Testis (tissue), 3 donors: ENCODE measurements around the gene KDM4C. TPM values are rescaled to one million over a fixed set of nuclear protein-coding genes. Genes with fewer than 3 reads are reported as not detected.

Experiments
- DNase-seq: peaks from one replicate; pipeline ENCODE4 v3.0.0-alpha.2; 2019
- H3K27ac ChIP-seq, 2 donors: fragments of 200-600 bp; sonication (generic); one replicate each; pipeline ENCODE4 v1.5.1; 2019
- H3K27me3 ChIP-seq: fragments of 200-600 bp; sonication (generic); one replicate; pipeline ENCODE4 v1.5.1; 2019
- H3K36me3 ChIP-seq: fragments of 200-600 bp; sonication (generic); one replicate; pipeline ENCODE4 v1.5.1; 2017; ENCODE audit warnings: low read depth; ENCODE audit errors: missing control alignments
- H3K4me1 ChIP-seq: fragments of 200-600 bp; sonication (generic); one replicate; pipeline ENCODE4 v1.5.1; 2019
- H3K4me3 ChIP-seq, 2 donors: fragments of 200-600 bp; sonication (generic); one replicate each; pipeline ENCODE4 v1.5.1; 2017 to 2019
- H3K9me3 ChIP-seq: fragments of 200-600 bp; sonication (generic); one replicate; pipeline ENCODE4 v1.5.1; 2017
- POLR2A ChIP-seq: fragments of 450-650 bp; IDR thresholded peaks from one replicate; pipeline ENCODE4 v1.6.1; 2017; ENCODE audit warnings: antibody characterized with exemption, mild to moderate bottlenecking, moderate library complexity
- WGBS, 2 donors: methylation state at CpG; one replicate each; pipeline ENCODE4 v1.1.5; 2018; 5-methylcytosine and 5-hydroxymethylcytosine counted together
- intact Hi-C: fragments of 100-400 bp; cut with DNase I; formaldehyde crosslinking; loops from one replicate; pipeline ENCODE4 v1.15.1; 2023; ENCODE audit warnings: low total_unique reads
- polyA plus RNA-seq: library from polyadenylated mRNA; stranded (reverse); fragments of 350-450 nt; fragmentation: Illumina TruSeq; extraction: RNeasy Lipid Tissue Mini Kit (QIAGEN cat#74804); gene quantifications from one replicate; pipeline ENCODE4 v1.2.3, GENCODE V29; 2014; ENCODE audit warnings: low read depth, low replicate concordance; ENCODE audit not compliant: insufficient read depth
- total RNA-seq, 2 donors: library from RNA; depleted of rRNA; stranded (reverse); fragments of >200 nt; gene quantifications; one replicate each; pipeline ENCODE4 v1.2.3, GENCODE V29; 2016
- TF ChIP-seq, protein P1 (sequence below), 3 experiments: fragments of 450-650 bp in 2 of 3; fragments of 200-600 bp in 1 of 3; sonication (generic) in 1 of 3; IDR thresholded peaks; one replicate each; pipeline ENCODE4 v1.5.1; 2016 to 2019; ENCODE audit warnings: antibody characterized with exemption in 3 of 3, mild to moderate bottlenecking in 2 of 3, moderate library complexity in 1 of 3

The KDM4C gene
- total and polyA plus RNA-seq, 3 donors from 2014 or later, result 16.7 to 58.8 (median 48.8) TPM

DNA sequence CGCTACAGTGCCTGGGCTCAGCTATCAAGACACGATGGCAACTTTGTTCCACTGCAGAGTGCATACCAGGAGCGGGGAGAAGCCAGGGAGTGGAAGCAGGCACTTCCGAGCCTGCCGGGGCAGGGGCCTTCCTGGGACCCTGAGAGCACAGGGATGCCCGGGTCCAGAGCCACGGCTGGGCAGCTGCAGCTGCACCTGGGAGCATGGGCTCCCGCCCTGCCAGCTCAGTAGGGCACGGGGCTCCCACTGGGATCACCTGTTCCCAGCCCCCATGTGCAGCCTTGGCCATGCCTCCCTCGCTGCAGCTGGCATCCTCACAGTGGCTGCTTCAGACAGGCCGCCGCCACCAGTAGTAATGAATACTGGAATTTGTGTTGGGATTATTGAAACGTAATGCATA is 391.5 kb downstream of the KDM4C start:
- WGBS, 2 donors, result 90 to 92% methylated on average over 4 to 12 of the region's 13 CpGs
- TF ChIP-seq POLR2A, result no peak
- TF ChIP-seq, protein P1, sequence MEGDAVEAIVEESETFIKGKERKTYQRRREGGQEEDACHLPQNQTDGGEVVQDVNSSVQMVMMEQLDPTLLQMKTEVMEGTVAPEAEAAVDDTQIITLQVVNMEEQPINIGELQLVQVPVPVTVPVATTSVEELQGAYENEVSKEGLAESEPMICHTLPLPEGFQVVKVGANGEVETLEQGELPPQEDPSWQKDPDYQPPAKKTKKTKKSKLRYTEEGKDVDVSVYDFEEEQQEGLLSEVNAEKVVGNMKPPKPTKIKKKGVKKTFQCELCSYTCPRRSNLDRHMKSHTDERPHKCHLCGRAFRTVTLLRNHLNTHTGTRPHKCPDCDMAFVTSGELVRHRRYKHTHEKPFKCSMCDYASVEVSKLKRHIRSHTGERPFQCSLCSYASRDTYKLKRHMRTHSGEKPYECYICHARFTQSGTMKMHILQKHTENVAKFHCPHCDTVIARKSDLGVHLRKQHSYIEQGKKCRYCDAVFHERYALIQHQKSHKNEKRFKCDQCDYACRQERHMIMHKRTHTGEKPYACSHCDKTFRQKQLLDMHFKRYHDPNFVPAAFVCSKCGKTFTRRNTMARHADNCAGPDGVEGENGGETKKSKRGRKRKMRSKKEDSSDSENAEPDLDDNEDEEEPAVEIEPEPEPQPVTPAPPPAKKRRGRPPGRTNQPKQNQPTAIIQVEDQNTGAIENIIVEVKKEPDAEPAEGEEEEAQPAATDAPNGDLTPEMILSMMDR (IDR thresholded peaks at IDR 0.05), result no peak
- no peaks in the 10 kb centered on the region for H3K27me3 ChIP-seq
- H3K4me1 ChIP-seq, result peaks cover 6% of the 10 kb centered on the region
- no peaks in the 10 kb centered on the region for H3K36me3 ChIP-seq
- no peak overlapping the region for H3K4me3 ChIP-seq
- no peak for DNase-seq
- H3K9me3 ChIP-seq, result no peaks in the 10 kb centered on the region
- intact Hi-C loops, result no loop called here
- H3K27ac ChIP-seq, result no peak overlapping the region

DNA sequence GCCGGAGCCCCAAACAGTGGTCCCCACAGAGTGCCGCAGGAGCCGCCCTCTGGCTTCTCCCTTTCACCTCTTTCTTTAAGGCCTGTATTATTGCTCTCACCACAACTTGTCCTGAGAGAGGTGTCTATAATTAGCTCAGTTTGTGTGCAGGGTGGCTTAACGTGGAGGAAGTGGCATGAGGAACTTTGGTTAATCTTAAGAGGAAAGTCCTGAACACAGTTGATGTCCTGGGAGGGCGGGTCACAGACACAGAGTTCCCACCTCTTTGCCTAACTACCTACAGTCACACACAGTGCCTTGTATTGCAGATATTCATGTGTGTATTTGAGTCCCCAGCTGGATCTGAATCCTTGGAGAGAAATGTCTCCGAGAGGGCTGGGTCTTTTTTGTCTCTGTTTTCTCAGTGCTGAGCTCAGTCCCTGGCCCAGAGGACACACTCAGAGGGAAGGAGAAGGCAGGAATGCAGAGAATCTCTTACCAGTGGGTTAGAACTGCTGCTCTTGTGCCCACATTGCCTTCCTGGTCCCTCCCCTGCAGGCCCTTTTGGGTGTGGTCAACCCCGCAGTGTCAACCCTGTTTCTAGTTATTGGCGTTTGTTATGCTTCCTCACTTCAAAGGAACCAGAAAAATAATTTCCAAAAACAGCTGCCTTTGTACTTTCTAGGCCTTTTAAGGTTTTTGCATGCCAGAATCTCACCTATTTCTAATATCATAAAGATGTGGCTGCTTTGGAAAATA is 392.5 kb downstream of the KDM4C start:
- TF ChIP-seq POLR2A, result no peak
- TF ChIP-seq, protein P1 (IDR thresholded peaks at IDR 0.05), result no peak
- 83 to 90% methylated on average over 8 of the region's 8 CpGs for WGBS, 2 donors
- intact Hi-C loops, result no loop called here

DNA sequence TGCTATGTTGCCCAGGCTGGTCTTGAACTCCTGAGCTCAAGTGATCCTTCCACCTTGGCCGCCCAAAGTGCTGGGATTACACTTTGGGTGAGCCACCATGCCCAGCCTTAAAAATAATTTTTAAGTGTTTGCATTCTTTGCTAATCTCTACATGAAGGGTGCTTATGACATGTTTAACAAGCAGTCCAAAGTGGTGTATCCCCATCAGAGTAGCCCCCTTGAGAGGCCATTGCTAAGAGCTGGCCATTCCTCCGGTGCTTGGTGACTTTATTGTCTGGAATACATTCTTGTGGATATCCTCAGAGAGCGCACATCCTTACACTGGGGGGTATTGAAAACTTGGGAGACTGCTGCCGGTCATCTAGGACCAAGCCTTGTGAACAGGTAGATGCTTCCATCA is 395.4 kb downstream of the KDM4C start:
- no peak for TF ChIP-seq POLR2A
- TF ChIP-seq, protein P1 (IDR thresholded peaks at IDR 0.05), result no peak
- H3K36me3 ChIP-seq, result no peaks in the 10 kb centered on the region
- no peak overlapping the region for H3K27ac ChIP-seq
- H3K27me3 ChIP-seq, result no peaks in the 10 kb centered on the region
- H3K9me3 ChIP-seq, result no peaks in the 10 kb centered on the region
- 81 to 98% methylated on average over 4 of the region's 4 CpGs for WGBS, 2 donors
- no peaks in the 10 kb centered on the region for H3K4me1 ChIP-seq
- intact Hi-C loops, result no loop called here
- DNase-seq, result no peak
- H3K4me3 ChIP-seq, result no peak overlapping the region

More for the DNA sequence above, 392.5 kb downstream of the KDM4C start:
- DNase-seq, result no peak
- no peak overlapping the region for H3K27ac ChIP-seq
- no peak overlapping the region for H3K4me3 ChIP-seq
- no peaks in the 10 kb centered on the region for H3K36me3 ChIP-seq
- no peaks in the 10 kb centered on the region for H3K27me3 ChIP-seq
- H3K4me1 ChIP-seq, result peaks cover 6% of the 10 kb centered on the region
- no peaks in the 10 kb centered on the region for H3K9me3 ChIP-seq

DNA sequence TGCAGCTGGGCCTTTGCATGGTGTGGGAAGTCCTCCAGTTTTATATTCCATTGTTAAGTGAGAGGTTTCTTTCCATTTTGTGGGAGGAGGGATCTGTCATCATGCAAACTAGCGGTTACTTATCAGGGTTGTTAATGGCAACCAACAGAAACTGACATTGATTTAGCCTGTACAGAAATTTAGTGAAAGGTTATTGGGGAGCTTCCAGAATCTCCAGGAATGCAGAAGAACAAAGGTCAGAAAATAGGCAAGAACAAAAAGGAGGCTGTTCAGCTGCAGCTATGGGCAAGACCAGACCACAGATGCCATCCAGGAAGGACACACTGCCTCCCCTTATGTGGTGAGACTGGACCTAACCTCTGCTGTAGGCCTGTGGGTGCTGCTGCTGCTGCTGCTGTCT is 395.8 kb downstream of the KDM4C start:
- 44 to 64% methylated on average over 1 of the region's 1 CpG for WGBS, 2 donors
- DNase-seq, result no peak
- H3K36me3 ChIP-seq, result no peaks in the 10 kb centered on the region
- H3K4me3 ChIP-seq, result no peak overlapping the region
- H3K27me3 ChIP-seq, result no peaks in the 10 kb centered on the region
- H3K27ac ChIP-seq, result no peak overlapping the region
- no peak for TF ChIP-seq POLR2A
- TF ChIP-seq, protein P1 (IDR thresholded peaks at IDR 0.05), result no peak
- intact Hi-C loops, result no loop called here
- no peaks in the 10 kb centered on the region for H3K9me3 ChIP-seq
- H3K4me1 ChIP-seq, result no peaks in the 10 kb centered on the region

DNA sequence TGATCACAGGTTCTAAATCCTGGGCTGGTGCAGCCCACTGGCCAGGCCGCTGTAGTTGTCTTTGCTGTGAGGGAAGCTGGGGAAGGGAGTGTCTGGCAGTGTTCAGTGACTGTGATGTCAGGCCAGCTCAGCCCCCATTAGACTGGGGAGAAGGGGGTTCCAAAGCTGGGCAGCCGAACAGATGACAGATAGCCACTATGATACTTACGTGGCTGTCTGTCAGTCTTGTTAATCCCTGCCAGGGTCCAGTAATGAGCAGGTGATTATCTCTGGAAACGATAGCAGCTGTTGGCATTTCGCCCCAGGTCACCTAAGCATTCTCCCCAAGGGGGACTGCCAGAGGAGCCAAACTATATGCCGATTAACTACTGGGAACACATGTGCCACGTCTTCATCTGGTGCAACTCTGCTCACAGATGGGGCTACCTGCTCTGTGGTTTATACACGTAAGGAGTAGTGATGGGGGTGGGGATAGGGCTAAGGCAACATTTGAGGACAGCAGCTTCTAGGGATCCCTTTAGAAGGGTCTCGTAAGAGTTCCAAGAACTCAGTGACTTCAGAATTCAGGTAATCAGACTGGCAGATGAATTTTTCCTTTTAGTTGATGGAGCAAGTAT is 396.3 kb downstream of the KDM4C start:
- H3K9me3 ChIP-seq, result no peaks in the 10 kb centered on the region
- no peak overlapping the region for H3K27ac ChIP-seq
- H3K4me3 ChIP-seq, result no peak overlapping the region
- no peaks in the 10 kb centered on the region for H3K27me3 ChIP-seq
- TF ChIP-seq, protein P1 (IDR thresholded peaks at IDR 0.05), result no peak
- no peak for TF ChIP-seq POLR2A
- WGBS, 2 donors, result 82 to 89% methylated on average over 9 of the region's 9 CpGs
- no peaks in the 10 kb centered on the region for H3K36me3 ChIP-seq
- no peak for DNase-seq
- intact Hi-C loops, result no loop called here
- H3K4me1 ChIP-seq, result no peaks in the 10 kb centered on the region
